HCT116 (cell line): Measurements from ENCODE around the gene SPOCK3. TPM values are rescaled to one million over a fixed set of nuclear protein-coding genes. Genes with fewer than 3 reads are reported as not detected.
"Not testable (repeated sequence)": the region's sequence is repeated elsewhere in the genome, so short reads cannot be mapped to it uniquely, and the experiment has no call there.

ENCODE experiments used
- ATAC-seq: fragments of 200-7000 bp; cut with Tn5 transposase; 2 replicates; pipeline ENCODE4 v1.9.1; 2020; ENCODE audit warnings: mild to moderate bottlenecking, moderate library complexity
- BruUV-seq: library from RNA; stranded (reverse); fragments of 400-500 nt; replicated peaks from 2 replicates; lab custom pipeline; 2021; lab: Mats Ljungman, UMichigan
- CTCF ChIA-PET: fragments of 300-600 bp; sonication (Branson Sonifier 250); formaldehyde crosslinking; loops from one replicate; lab custom pipeline; 2021; ENCODE audit warnings: antibody characterized with exemption; lab: Charles Lee
- POLR2A ChIA-PET: fragments of 300-600, 350-600 bp; sonication (Branson Sonifier 250); formaldehyde crosslinking; loops from one replicate; lab custom pipeline; 2021; ENCODE audit warnings: antibody characterized with exemption; lab: Charles Lee
- RAD21 ChIA-PET, 2 experiments: fragments of 300-600 bp; sonication (Branson Sonifier 250); formaldehyde crosslinking; loops; one replicate each; lab custom pipeline; 2023; ENCODE audit warnings: low total read pairs in 2 of 2; ENCODE audit not compliant: uncharacterized antibody in 2 of 2, unreplicated experiment in 2 of 2, low non-redundant PET in 1 of 2; lab: Charles Lee
- DNase-seq: peaks from one replicate; pipeline ENCODE4 v3.0.0-alpha.2; 2010; ENCODE audit warnings: low read depth, low spot score
- H2AFZ ChIP-seq: fragments of 200-600 bp; shearing (Covaris generic), sonication (generic); 2 replicates; pipeline ENCODE4 v1.6.1; 2017; ENCODE audit warnings: low read depth, mixed run types, mixed read lengths, antibody characterized with exemption, low read length; ENCODE audit not compliant: poor library complexity, severe bottlenecking
- H3K27ac ChIP-seq: 2 replicates; pipeline ENCODE4 v1.5.1; 2012; ENCODE audit warnings: low read depth, low read length
- H3K27me3 ChIP-seq: fragments of 200-600 bp; sonication (generic); 2 replicates; pipeline ENCODE4 v1.6.1; 2016; ENCODE audit warnings: mixed run types, low read length, mixed read lengths; ENCODE audit not compliant: insufficient read depth
- H3K36me3 ChIP-seq, 2 experiments: fragments of 200-500 bp in 1 of 2; fragments of 200-600 bp in 1 of 2; sonication (Bioruptor generic) in 1 of 2; sonication (generic) in 1 of 2; 2 replicates each; pipeline versions ENCODE4 v1.5.1 to v1.6.1; 2014 to 2016; ENCODE audit warnings: low read length in 2 of 2, inconsistent platforms in 1 of 2, mixed read lengths in 1 of 2, mixed run types in 1 of 2; ENCODE audit not compliant: insufficient read depth in 2 of 2, control insufficient read depth in 1 of 2
- H3K4me1 ChIP-seq, 2 experiments: fragments of 200-600 bp in 1 of 2; sonication (generic) in 1 of 2; 2 replicates each; pipeline versions ENCODE4 v1.5.1 to v1.6.1; 2012 to 2017; ENCODE audit warnings: low read length in 2 of 2, inconsistent platforms in 1 of 2, mild to moderate bottlenecking in 1 of 2, mixed read lengths in 1 of 2, mixed run types in 1 of 2, moderate library complexity in 1 of 2; ENCODE audit not compliant: insufficient read depth in 2 of 2, control insufficient read depth in 1 of 2
- H3K4me2 ChIP-seq: fragments of 200-600 bp; sonication (generic); 2 replicates; pipeline ENCODE4 v1.6.1; 2017; ENCODE audit warnings: mixed run types, low read length, mixed read lengths
- H3K4me3 ChIP-seq, 2 experiments: fragments of 200-600 bp in 1 of 2; sonication (generic) in 1 of 2; replicated peaks in 1 of 2; 2 replicates each; pipeline ENCODE4 v1.5.1; 2011 to 2016; ENCODE audit warnings: low read length in 2 of 2, control low read depth in 1 of 2, low read depth in 1 of 2, mild to moderate bottlenecking in 1 of 2, mixed read lengths in 1 of 2, mixed run types in 1 of 2
- H3K79me2 ChIP-seq: fragments of 200-600 bp; sonication (generic); 2 replicates; pipeline ENCODE4 v1.6.1; 2017; ENCODE audit warnings: mild to moderate bottlenecking, mixed run types, low read length, moderate library complexity, mixed read lengths; ENCODE audit not compliant: insufficient read depth
- H3K9ac ChIP-seq: fragments of 200-600 bp; sonication (generic); 2 replicates; pipeline ENCODE4 v1.6.1; 2016; ENCODE audit warnings: low read length, mixed read lengths
- H3K9me2 ChIP-seq: fragments of 200-600 bp; sonication (generic), shearing (Covaris generic); 2 replicates; pipeline ENCODE4 v1.6.1; 2017; ENCODE audit warnings: mixed run types, mild to moderate bottlenecking, moderate library complexity; ENCODE audit not compliant: insufficient read depth
- H3K9me3 ChIP-seq, 2 experiments: fragments of 200-500 bp in 1 of 2; fragments of 200-600 bp in 1 of 2; sonication (Bioruptor generic) in 1 of 2; sonication (generic) in 1 of 2; 2 replicates each; pipeline ENCODE4 v1.6.1; 2014 to 2017; ENCODE audit warnings: low read length in 2 of 2, mixed read lengths in 2 of 2, inconsistent platforms in 1 of 2, low read depth in 1 of 2, mild to moderate bottlenecking in 1 of 2, mixed run types in 1 of 2, moderate library complexity in 1 of 2; ENCODE audit not compliant: control insufficient read depth in 1 of 2, insufficient read depth in 1 of 2
- H4K20me1 ChIP-seq: fragments of 200-600 bp; sonication (generic), shearing (Covaris generic); 2 replicates; pipeline ENCODE4 v1.6.1; 2017; ENCODE audit warnings: mixed run types, mild to moderate bottlenecking, moderate library complexity; ENCODE audit not compliant: insufficient read depth
- CBX3 ChIP-seq: IDR thresholded peaks from 2 replicates; pipeline ENCODE4 v1.6.1; 2012; ENCODE audit warnings: low read depth
- ELF1 ChIP-seq: IDR thresholded peaks from 2 replicates; pipeline ENCODE4 v1.6.1; 2012; ENCODE audit warnings: low read depth, borderline replicate concordance
- FOSL1 ChIP-seq: IDR thresholded peaks from 2 replicates; pipeline ENCODE4 v1.6.1; 2012; ENCODE audit warnings: low read depth
- JUND ChIP-seq: IDR thresholded peaks from 2 replicates; pipeline ENCODE4 v1.6.1; 2012
- TCF7L2 ChIP-seq: IDR thresholded peaks from 2 replicates; pipeline ENCODE4 v1.7.0; 2011; ENCODE audit warnings: borderline replicate concordance, inconsistent platforms; ENCODE audit not compliant: insufficient read depth, insufficient read length; ENCODE audit errors: extremely low read depth
- YY1 ChIP-seq: IDR thresholded peaks from 2 replicates; pipeline ENCODE4 v1.6.1; 2011; ENCODE audit warnings: low read length, low read depth, moderate library complexity, mild to moderate bottlenecking; ENCODE audit not compliant: insufficient replicate concordance; ENCODE audit errors: extremely low read depth
- intact Hi-C: fragments of 100-400 bp; cut with micrococcal nuclease; formaldehyde crosslinking; loops from 2 replicates; pipeline ENCODE4 v1.10.0; 2022
- total RNA-seq: library from RNA; stranded (reverse); gene quantifications from one replicate; pipeline ENCODE4 v1.2.1, GENCODE V29; 2021; ENCODE audit not compliant: unreplicated experiment

SPOCK3 gene
- total RNA-seq, 1 experiment from 2014 or later, result 1.7 TPM

DNA sequence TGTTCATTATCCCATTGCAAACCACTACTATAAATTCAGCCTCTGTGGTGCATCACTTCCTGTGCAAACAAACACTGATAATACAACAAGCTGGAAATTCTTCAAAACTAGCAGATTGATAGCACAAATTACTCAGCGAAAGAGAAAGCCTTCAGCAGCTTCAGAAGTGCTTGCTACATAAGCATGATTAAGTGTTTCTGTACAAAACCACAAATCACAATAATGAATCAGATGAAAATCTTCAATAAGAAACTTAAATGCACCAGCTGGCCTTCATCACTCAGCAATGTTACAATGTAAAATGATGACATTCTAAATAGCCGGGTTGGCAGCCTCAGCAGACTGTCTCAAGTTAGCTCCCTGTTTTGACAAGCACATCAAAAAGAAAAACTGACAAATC lies 262.2 kb downstream of the SPOCK3 start:
- Histone ChIP-seq H2AFZ (no peak overlapping the region), H3K79me2 (no peaks in the 10 kb centered on the region), H3K9ac (no peak overlapping the region), H3K36me3 (no peaks in the 10 kb centered on the region), H3K4me3 (no peak overlapping the region), H3K4me1 (no peaks in the 10 kb centered on the region), H4K20me1 (no peaks in the 10 kb centered on the region), H3K9me2 (no peaks in the 10 kb centered on the region), H3K9me3 (no peaks in the 10 kb centered on the region), H3K27ac (no peak overlapping the region), H3K27me3 (no peaks in the 10 kb centered on the region), H3K4me2 (no peak overlapping the region)
- BruUV-seq, result no TSS peak
- ATAC-seq (no peak), DNase-seq (no peak)
- RAD21 ChIA-PET, result no interaction called here
- intact Hi-C loops, result no loop called here
- TF ChIP-seq FOSL1 (no peak), CBX3 (no peak), YY1 (no peak), JUND (no peak), ELF1 (no peak), TCF7L2 (no peak)
- POLR2A ChIA-PET, result no interaction called here
- CTCF ChIA-PET, result no interaction called here

DNA sequence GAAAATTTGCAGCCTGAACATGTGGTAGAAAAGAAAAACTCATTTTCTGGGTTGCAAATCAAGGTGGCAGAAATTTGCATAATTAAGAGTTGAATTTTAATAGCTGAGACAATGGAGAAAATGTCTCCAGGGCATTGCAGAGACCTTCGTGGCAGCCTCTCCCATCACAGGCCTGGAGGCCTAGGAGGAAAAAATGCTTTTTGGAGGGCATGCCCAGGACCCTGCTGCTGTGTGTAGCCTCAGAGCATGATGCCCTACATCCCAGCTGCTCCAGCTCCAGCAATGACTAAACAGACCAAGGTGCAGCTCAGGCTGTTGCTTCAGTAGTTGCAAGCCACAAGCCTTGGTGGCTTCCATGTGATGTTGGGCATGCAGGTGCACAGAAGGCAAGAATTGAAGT lies 266.1 kb downstream of the SPOCK3 start:
- RAD21 ChIA-PET, H3K4me1 ChIP-seq, H3K4me2 ChIP-seq, H3K9me3 ChIP-seq, intact Hi-C loops, H3K9me2 ChIP-seq, BruUV-seq, CTCF ChIA-PET, ATAC-seq, H4K20me1 ChIP-seq, H3K36me3 ChIP-seq, H3K27ac ChIP-seq, H3K27me3 ChIP-seq, H3K9ac ChIP-seq, H3K79me2 ChIP-seq, POLR2A ChIA-PET, H2AFZ ChIP-seq, DNase-seq, H3K4me3 ChIP-seq: not testable (repeated sequence)
